Hepatic stellate cell (primary cell): ENCODE data around the gene SHC3.

Experiments used
- DNase-seq: peaks from one replicate; pipeline ENCODE4 v3.0.0; 2011; ENCODE audit warnings: low spot score

SHC3 gene

GRCh38 chr9:89186960-89187359 is 8.3 kb upstream of the SHC3 start:
- DNase-seq = no peak

GRCh38 chr9:89185980-89186379 is 7.4 kb upstream of the SHC3 start:
- no peak for DNase-seq

- no peak for DNase-seq
These were observed 4.5 kb upstream of the SHC3 start for GRCh38 chr9:89183146-89183545.

- DNase-seq = no peak
These were observed 3.8 kb upstream of the SHC3 start for GRCh38 chr9:89182369-89182768.

GRCh38 chr9:89179895-89180734 is 1.5 kb upstream of the SHC3 start:
- peak; percentile 91 for DNase-seq

GRCh38 chr9:89179540-89179894 is 899 bp upstream of the SHC3 start:
- peak; percentile 50 for DNase-seq

GRCh38 chr9:89178830-89179539 is 367 bp upstream of the SHC3 start:
- DNase-seq = no peak

GRCh38 chr9:89177012-89177943 is 1.3 kb downstream of the SHC3 start:
- peak; percentile 26 for DNase-seq

- no peak for DNase-seq
These were observed 2.8 kb downstream of the SHC3 start for GRCh38 chr9:89175828-89176261.

- no peak for DNase-seq
These were observed 4.3 kb downstream of the SHC3 start for GRCh38 chr9:89174291-89174690.

- no peak for DNase-seq
These were observed 5.5 kb downstream of the SHC3 start for GRCh38 chr9:89173072-89173471.

- DNase-seq = no peak
These were observed 6.2 kb downstream of the SHC3 start for GRCh38 chr9:89172398-89172797.

- DNase-seq = no peak
These were observed 6.9 kb downstream of the SHC3 start for GRCh38 chr9:89171693-89172092.

- no peak for DNase-seq
These were observed 7.4 kb downstream of the SHC3 start for GRCh38 chr9:89171231-89171630.

- DNase-seq = no peak
These were observed 9.5 kb downstream of the SHC3 start for GRCh38 chr9:89168901-89169813.

GRCh38 chr9:89167788-89168187 is 10.8 kb downstream of the SHC3 start:
- no peak for DNase-seq

- no peak for DNase-seq
These were observed 11.8 kb downstream of the SHC3 start for GRCh38 chr9:89166852-89167251.

GRCh38 chr9:89165880-89166279 is 12.7 kb downstream of the SHC3 start:
- DNase-seq = no peak

GRCh38 chr9:89165341-89165740 is 13.3 kb downstream of the SHC3 start:
- DNase-seq = no peak

- no peak for DNase-seq
These were observed 17.4 kb downstream of the SHC3 start for GRCh38 chr9:89161221-89161620.

- no peak for DNase-seq
These were observed 17.8 kb downstream of the SHC3 start for GRCh38 chr9:89160806-89161205.
